Measurements from ENCODE around the gene LIX1L. TPM values are rescaled to one million over a fixed set of nuclear protein-coding genes. Genes with fewer than 3 reads are reported as not detected.

The LIX1L gene
- total and polyA plus RNA-seq, 2 of the 13 experiments (the other 11 are each of a cell fraction or from before 2014, with no cell fraction given): 8.1 to 24.9 TPM

DNA sequence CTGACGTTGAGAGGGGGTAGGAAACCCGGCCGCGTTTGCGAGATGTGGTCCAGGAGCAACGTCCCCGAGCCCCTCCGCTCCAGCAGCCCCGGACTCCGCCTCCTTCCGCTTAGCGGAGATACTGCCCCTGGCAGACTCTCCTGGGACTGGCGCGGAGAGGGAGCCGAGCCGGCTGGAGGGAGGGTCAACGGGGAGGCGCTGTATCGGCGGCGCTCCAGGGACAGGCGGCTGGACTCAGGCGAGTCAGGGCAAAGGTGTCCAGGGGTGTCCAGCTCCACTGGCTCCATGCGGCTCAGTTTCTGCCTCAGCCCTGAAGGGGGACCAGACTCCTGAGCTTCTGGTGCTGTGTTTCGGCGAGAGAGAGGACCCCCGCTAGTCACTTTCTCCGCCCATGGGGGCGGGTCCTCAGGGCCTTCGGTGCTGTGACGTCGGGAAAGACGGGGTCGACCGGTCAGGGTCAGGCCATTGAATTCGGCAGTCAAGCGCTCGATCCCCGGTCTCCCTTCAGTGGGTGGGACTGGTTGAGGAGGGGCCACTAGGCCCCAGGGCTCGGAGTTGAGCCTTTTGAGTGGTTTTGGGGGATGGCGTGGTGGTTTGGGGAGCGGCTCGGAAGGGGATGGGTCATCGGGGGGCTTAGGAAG, 2.8 kb upstream of the LIX1L start (continued):
- TF ChIP-seq ZSCAN22 (CRISPR knock-in tag; IDR thresholded peaks at IDR 0.05) (no peak), ZNF281 (CRISPR knock-in tag; IDR thresholded peaks at IDR 0.05; ENCODE audit: borderline replicate concordance) (no peak), ARNTL (CRISPR knock-in tag; IDR thresholded peaks at IDR 0.05) (no peak), ONECUT2 (CRISPR knock-in tag; IDR thresholded peaks at IDR 0.05) (no peak), TAF15 (IDR thresholded peaks at IDR 0.05; ENCODE audit: low read depth, low read length, poor library complexity, severe bottlenecking) (no peak), SRSF4 (IDR thresholded peaks at IDR 0.05; ENCODE audit: low read depth, low read length, poor library complexity, severe bottlenecking) (no peak), ZNF17 (CRISPR knock-in tag; IDR thresholded peaks at IDR 0.05) (no peak), ZNF296 (CRISPR knock-in tag; conservative IDR thresholded peaks at IDR 0.05) (no peak; the same call in 1 of the 2 replicates), ZEB1 (IDR thresholded peaks at IDR 0.05; ENCODE audit: insufficient replicate concordance, low read depth) (no peak), KAT7 (CRISPR knock-in tag; IDR thresholded peaks at IDR 0.05; ENCODE audit: borderline replicate concordance) (no peak), AKAP8 (CRISPR knock-in tag; IDR thresholded peaks at IDR 0.05) (peak; percentile 42; the same call in 1 of the 2 replicates), SPEN (CRISPR knock-in tag; IDR thresholded peaks at IDR 0.05; ENCODE audit: low read depth) (no peak), NCOA2 (CRISPR knock-in tag; IDR thresholded peaks at IDR 0.05) (no peak), PLRG1 (conservative IDR thresholded peaks at IDR 0.05) (no peak), ERF (CRISPR knock-in tag; IDR thresholded peaks at IDR 0.05) (no peak), KLF16 (CRISPR knock-in tag; IDR thresholded peaks at IDR 0.05) (no peak), ATAD3A (CRISPR knock-in tag; IDR thresholded peaks at IDR 0.05) (no peak)
- TF ChIP-seq, protein P1, sequence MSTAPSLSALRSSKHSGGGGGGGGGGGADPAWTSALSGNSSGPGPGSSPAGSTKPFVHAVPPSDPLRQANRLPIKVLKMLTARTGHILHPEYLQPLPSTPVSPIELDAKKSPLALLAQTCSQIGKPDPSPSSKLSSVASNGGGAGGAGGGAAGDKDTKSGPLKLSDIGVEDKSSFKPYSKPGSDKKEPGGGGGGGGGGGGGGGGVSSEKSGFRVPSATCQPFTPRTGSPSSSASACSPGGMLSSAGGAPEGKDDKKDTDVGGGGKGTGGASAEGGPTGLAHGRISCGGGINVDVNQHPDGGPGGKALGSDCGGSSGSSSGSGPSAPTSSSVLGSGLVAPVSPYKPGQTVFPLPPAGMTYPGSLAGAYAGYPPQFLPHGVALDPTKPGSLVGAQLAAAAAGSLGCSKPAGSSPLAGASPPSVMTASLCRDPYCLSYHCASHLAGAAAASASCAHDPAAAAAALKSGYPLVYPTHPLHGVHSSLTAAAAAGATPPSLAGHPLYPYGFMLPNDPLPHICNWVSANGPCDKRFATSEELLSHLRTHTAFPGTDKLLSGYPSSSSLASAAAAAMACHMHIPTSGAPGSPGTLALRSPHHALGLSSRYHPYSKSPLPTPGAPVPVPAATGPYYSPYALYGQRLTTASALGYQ (CRISPR knock-in tag; IDR thresholded peaks at IDR 0.05): no peak
- TF ChIP-seq, protein P2, sequence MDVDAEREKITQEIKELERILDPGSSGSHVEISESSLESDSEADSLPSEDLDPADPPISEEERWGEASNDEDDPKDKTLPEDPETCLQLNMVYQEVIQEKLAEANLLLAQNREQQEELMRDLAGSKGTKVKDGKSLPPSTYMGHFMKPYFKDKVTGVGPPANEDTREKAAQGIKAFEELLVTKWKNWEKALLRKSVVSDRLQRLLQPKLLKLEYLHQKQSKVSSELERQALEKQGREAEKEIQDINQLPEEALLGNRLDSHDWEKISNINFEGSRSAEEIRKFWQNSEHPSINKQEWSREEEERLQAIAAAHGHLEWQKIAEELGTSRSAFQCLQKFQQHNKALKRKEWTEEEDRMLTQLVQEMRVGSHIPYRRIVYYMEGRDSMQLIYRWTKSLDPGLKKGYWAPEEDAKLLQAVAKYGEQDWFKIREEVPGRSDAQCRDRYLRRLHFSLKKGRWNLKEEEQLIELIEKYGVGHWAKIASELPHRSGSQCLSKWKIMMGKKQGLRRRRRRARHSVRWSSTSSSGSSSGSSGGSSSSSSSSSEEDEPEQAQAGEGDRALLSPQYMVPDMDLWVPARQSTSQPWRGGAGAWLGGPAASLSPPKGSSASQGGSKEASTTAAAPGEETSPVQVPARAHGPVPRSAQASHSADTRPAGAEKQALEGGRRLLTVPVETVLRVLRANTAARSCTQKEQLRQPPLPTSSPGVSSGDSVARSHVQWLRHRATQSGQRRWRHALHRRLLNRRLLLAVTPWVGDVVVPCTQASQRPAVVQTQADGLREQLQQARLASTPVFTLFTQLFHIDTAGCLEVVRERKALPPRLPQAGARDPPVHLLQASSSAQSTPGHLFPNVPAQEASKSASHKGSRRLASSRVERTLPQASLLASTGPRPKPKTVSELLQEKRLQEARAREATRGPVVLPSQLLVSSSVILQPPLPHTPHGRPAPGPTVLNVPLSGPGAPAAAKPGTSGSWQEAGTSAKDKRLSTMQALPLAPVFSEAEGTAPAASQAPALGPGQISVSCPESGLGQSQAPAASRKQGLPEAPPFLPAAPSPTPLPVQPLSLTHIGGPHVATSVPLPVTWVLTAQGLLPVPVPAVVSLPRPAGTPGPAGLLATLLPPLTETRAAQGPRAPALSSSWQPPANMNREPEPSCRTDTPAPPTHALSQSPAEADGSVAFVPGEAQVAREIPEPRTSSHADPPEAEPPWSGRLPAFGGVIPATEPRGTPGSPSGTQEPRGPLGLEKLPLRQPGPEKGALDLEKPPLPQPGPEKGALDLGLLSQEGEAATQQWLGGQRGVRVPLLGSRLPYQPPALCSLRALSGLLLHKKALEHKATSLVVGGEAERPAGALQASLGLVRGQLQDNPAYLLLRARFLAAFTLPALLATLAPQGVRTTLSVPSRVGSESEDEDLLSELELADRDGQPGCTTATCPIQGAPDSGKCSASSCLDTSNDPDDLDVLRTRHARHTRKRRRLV (CRISPR knock-in tag; IDR thresholded peaks at IDR 0.05): no peak
- TF ChIP-seq, protein P3, sequence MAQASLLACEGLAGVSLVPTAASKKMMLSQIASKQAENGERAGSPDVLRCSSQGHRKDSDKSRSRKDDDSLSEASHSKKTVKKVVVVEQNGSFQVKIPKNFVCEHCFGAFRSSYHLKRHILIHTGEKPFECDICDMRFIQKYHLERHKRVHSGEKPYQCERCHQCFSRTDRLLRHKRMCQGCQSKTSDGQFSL (CRISPR knock-in tag; IDR thresholded peaks at IDR 0.05): peak; percentile 57; the same call in 1 of the 2 replicates

All from HepG2 (cell line).